SW480 (cell line): ENCODE results near the gene MYDGF.
"Not testable (repeated sequence)": the region's sequence is repeated elsewhere in the genome, so short reads cannot be mapped to it uniquely, and the experiment has no call there.

Experiments used
- DNase-seq: peaks from one replicate; pipeline ENCODE4 v3.0.0-alpha.2; 2016; ENCODE audit warnings: low spot score

MYDGF gene

GRCh38 chr19:4699826-4700692 lies 29.9 kb upstream of the MYDGF start:
- DNase-seq = no peak

GRCh38 chr19:4697304-4697703 lies 27.2 kb upstream of the MYDGF start:
- no peak for DNase-seq

- DNase-seq = no peak
Measured at GRCh38 chr19:4695224-4695731, 25.1 kb upstream of the MYDGF start.

GRCh38 chr19:4694211-4694987 lies 24.3 kb upstream of the MYDGF start:
- no peak for DNase-seq

GRCh38 chr19:4693471-4694121 lies 23.5 kb upstream of the MYDGF start:
- DNase-seq = no peak

GRCh38 chr19:4693078-4693350 lies 22.9 kb upstream of the MYDGF start:
- DNase-seq = no peak

GRCh38 chr19:4692251-4693077 lies 22.3 kb upstream of the MYDGF start:
- no peak for DNase-seq

- DNase-seq = no peak
Measured at GRCh38 chr19:4691373-4691772, 21.2 kb upstream of the MYDGF start.

GRCh38 chr19:4690361-4690760 lies 20.2 kb upstream of the MYDGF start:
- DNase-seq = no peak

- DNase-seq = no peak
Measured at GRCh38 chr19:4689403-4689802, 19.3 kb upstream of the MYDGF start.

GRCh38 chr19:4688587-4688986 lies 18.4 kb upstream of the MYDGF start:
- no peak for DNase-seq

GRCh38 chr19:4687396-4687795 lies 17.3 kb upstream of the MYDGF start:
- DNase-seq = no peak

GRCh38 chr19:4686700-4687099 lies 16.6 kb upstream of the MYDGF start:
- DNase-seq = peak; percentile 34

GRCh38 chr19:4684312-4685095 lies 14.4 kb upstream of the MYDGF start:
- no peak for DNase-seq

- no peak for DNase-seq
Measured at GRCh38 chr19:4682417-4683200, 12.5 kb upstream of the MYDGF start.

GRCh38 chr19:4680021-4680420 lies 9.9 kb upstream of the MYDGF start:
- DNase-seq = not testable (repeated sequence)

GRCh38 chr19:4678881-4679790 lies 9.0 kb upstream of the MYDGF start:
- DNase-seq = peak; percentile 19

GRCh38 chr19:4676955-4677731 lies 7.0 kb upstream of the MYDGF start:
- peak; percentile 49 for DNase-seq
